Measurements from ENCODE around the gene INSYN2A. TPM values are rescaled to one million over a fixed set of nuclear protein-coding genes. Genes with fewer than 3 reads are reported as not detected.
A peak's percentile ranks its signal among the peaks of the same experiment; 100 is the strongest.

The INSYN2A gene
- total and polyA plus RNA-seq, 2 donors (not counting 3 experiments of a cell fraction or from before 2014, with no cell fraction given), result 0.04 to 0.07 TPM

DNA sequence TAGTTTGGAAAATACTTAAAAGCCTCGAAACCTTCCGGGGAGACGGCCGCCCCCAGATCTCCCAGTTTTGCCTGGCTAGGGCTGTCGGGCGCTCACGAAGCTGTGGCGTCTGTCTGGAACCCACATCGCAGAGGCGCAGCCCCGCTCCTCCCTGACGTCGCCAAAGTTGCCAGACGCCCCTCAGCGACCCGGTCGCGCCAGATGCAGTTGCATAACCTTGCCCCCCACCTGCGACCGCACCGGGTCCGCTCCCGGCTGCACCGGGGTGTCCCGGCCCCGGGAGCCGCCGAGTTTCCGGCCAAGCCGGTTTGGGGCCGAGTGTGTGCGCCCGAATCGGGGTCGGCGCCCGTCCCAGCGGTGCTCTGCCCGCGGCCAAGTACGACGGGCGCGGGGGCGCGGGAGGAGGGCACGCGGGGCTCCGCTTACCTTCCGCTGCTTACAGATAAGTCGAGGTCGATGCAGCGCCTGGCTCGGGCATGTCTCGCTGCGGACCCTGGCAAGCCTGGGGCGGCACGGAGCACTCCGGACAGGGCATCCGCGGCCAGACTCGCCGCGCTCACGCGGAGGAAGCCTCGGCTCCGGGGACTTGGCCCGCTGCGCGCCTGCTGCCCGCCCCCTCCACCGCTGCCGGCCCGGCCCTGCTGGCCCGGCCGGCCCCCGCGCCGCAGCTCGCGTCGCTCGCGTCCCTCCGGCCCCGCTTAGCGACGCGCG is 665 bp downstream of the INSYN2A start:
- Histone ChIP-seq H3K9me1 (replicated peaks; ENCODE audit: control insufficient read depth, extremely low read depth, insufficient read depth, low read length) (no peaks in the 10 kb centered on the region), H3K9ac (replicated peaks; ENCODE audit: extremely low read depth, insufficient read depth, low read length) (no peak overlapping the region), H3K4me1 (ENCODE audit: control insufficient read depth, extremely low read depth, insufficient read depth, low read length) (peaks cover 4% of the 10 kb centered on the region), H3K4me2 (ENCODE audit: insufficient read depth, low read length) (peak overlapping the region; percentile 66), H4K20me1 (replicated peaks; ENCODE audit: control insufficient read depth, extremely low read depth, insufficient read depth, low read length) (peaks cover 4% of the 10 kb centered on the region), H3K36me3 (ENCODE audit: control insufficient read depth in 2 of 2, extremely low read depth in 1 of 2, insufficient read depth in 2 of 2, low read length in 2 of 2) (no peaks in the 10 kb centered on the region), H3K79me2 (ENCODE audit: control insufficient read depth, insufficient read depth, low read length) (no peaks in the 10 kb centered on the region), H3K4me3 (replicated peaks in 1 of 3; ENCODE audit: insufficient read depth in 1 of 3, low read depth in 1 of 3, low read length in 3 of 3) (peak overlapping the region; percentile 30 to 41 (median 39)), H2AFZ (ENCODE audit: low read depth, low read length) (no peak overlapping the region), H3K9me3 (replicated peaks; ENCODE audit: control insufficient read depth, insufficient read depth, low read length) (no peaks in the 10 kb centered on the region), H3K27me3 (ENCODE audit: control insufficient read depth in 2 of 2, insufficient read depth in 2 of 2, low read length in 2 of 2) (peaks cover 5 to 19% of the 10 kb centered on the region in 2 experiments), H3K27ac (ENCODE audit: insufficient read depth, low read depth, low read length) (no peak overlapping the region)
- POLR2A ChIA-PET, result no interaction called here
- FAIRE-seq (no peak), DNase-seq (ENCODE audit: low read depth, low spot score) (peak; percentile 23)
- TF ChIP-seq, protein P1, sequence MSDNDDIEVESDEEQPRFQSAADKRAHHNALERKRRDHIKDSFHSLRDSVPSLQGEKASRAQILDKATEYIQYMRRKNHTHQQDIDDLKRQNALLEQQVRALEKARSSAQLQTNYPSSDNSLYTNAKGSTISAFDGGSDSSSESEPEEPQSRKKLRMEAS (IDR thresholded peaks at IDR 0.05; ENCODE audit: insufficient read depth, insufficient read length), result no peak
- TF ChIP-seq, protein P2, sequence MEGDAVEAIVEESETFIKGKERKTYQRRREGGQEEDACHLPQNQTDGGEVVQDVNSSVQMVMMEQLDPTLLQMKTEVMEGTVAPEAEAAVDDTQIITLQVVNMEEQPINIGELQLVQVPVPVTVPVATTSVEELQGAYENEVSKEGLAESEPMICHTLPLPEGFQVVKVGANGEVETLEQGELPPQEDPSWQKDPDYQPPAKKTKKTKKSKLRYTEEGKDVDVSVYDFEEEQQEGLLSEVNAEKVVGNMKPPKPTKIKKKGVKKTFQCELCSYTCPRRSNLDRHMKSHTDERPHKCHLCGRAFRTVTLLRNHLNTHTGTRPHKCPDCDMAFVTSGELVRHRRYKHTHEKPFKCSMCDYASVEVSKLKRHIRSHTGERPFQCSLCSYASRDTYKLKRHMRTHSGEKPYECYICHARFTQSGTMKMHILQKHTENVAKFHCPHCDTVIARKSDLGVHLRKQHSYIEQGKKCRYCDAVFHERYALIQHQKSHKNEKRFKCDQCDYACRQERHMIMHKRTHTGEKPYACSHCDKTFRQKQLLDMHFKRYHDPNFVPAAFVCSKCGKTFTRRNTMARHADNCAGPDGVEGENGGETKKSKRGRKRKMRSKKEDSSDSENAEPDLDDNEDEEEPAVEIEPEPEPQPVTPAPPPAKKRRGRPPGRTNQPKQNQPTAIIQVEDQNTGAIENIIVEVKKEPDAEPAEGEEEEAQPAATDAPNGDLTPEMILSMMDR (IDR thresholded peaks at IDR 0.05; ENCODE audit: extremely low read depth in 1 of 2, insufficient read depth in 1 of 2, low read depth in 1 of 2, low read length in 2 of 2), result no peak
- TF ChIP-seq POLR2AphosphoS5 (IDR thresholded peaks at IDR 0.05; ENCODE audit: insufficient read depth, low read depth, low read length) (no peak), JUN (IDR thresholded peaks at IDR 0.05; ENCODE audit: borderline replicate concordance, insufficient read depth, insufficient read length, low read depth) (no peak), POLR2A (IDR thresholded peaks at IDR 0.05; ENCODE audit: low read depth, low read length) (no peak), FOS (IDR thresholded peaks at IDR 0.05; ENCODE audit: borderline replicate concordance, insufficient read depth, low read length) (no peak), EZH2 (IDR thresholded peaks at IDR 0.05; ENCODE audit: borderline replicate concordance, low read depth, low read length, severe bottlenecking) (peak; percentile 37)
- dilution Hi-C loops (cut with MboI; ENCODE audit: extremely low pct_ligation_motif_present, low sequenced_read_pairs), result no loop called here
- BruUV-seq (replicated peaks), result no TSS peak
- intact Hi-C loops (cut with micrococcal nuclease), result loop anchor here (1.0 to 5.0 kb wide), 2 partner anchors 47 to 162 kb away; no protein-coding TSS in a partner anchor
- CTCF ChIA-PET, result interaction anchor here (0.6 to 1.6 kb wide), 5 partner anchors 25 to 960 kb away, joined by 3 to 5 read pairs (median 3); no protein-coding TSS in a partner anchor
